ENCODE results near the gene C1QA.

C1QA gene

GRCh38 chr1:22636353-22636752 lies at the start of gene C1QA:
Gene C1QA (plus strand): TSS chr1:22636628. CDS start chr1:22637617, 989 bp downstream.
- no peak for DNase-seq (ENCODE audit: low read depth)

GRCh38 chr1:22587247-22587646 lies 49.2 kb upstream of the C1QA start:
- no peak for DNase-seq (ENCODE audit: low read depth)

- DNase-seq (ENCODE audit: low read depth) = no peak
These were observed 47.5 kb upstream of the C1QA start for GRCh38 chr1:22588899-22589422.

- no peak for DNase-seq (ENCODE audit: low read depth)
These were observed 44.9 kb upstream of the C1QA start for GRCh38 chr1:22591576-22591975.

GRCh38 chr1:22592051-22592450 lies 44.4 kb upstream of the C1QA start:
- DNase-seq (ENCODE audit: low read depth) = no peak

- no peak for DNase-seq (ENCODE audit: low read depth)
These were observed 43.3 kb upstream of the C1QA start for GRCh38 chr1:22592919-22593790.

- DNase-seq (ENCODE audit: low read depth) = no peak
These were observed 42.0 kb upstream of the C1QA start for GRCh38 chr1:22594396-22594795.

- no peak for DNase-seq (ENCODE audit: low read depth)
These were observed 41.3 kb upstream of the C1QA start for GRCh38 chr1:22595108-22595507.

- no peak for DNase-seq (ENCODE audit: low read depth)
These were observed 39.0 kb upstream of the C1QA start for GRCh38 chr1:22597301-22597965.

GRCh38 chr1:22597996-22598395 lies 38.4 kb upstream of the C1QA start:
- no peak for DNase-seq (ENCODE audit: low read depth)

- no peak for DNase-seq (ENCODE audit: low read depth)
These were observed 37.7 kb upstream of the C1QA start for GRCh38 chr1:22598736-22599135.

- DNase-seq (ENCODE audit: low read depth) = no peak
These were observed 36.2 kb upstream of the C1QA start for GRCh38 chr1:22600071-22600816.

- no peak for DNase-seq (ENCODE audit: low read depth)
These were observed 35.4 kb upstream of the C1QA start for GRCh38 chr1:22600817-22601605.

GRCh38 chr1:22601610-22602009 lies 34.8 kb upstream of the C1QA start:
- DNase-seq (ENCODE audit: low read depth) = no peak

GRCh38 chr1:22602060-22602740 lies 34.2 kb upstream of the C1QA start:
- DNase-seq (ENCODE audit: low read depth) = no peak

- no peak for DNase-seq (ENCODE audit: low read depth)
These were observed 30.3 kb upstream of the C1QA start for GRCh38 chr1:22606161-22606560.

- DNase-seq (ENCODE audit: low read depth) = no peak
These were observed 29.3 kb upstream of the C1QA start for GRCh38 chr1:22607154-22607553.

GRCh38 chr1:22608361-22608760 lies 28.1 kb upstream of the C1QA start:
- no peak for DNase-seq (ENCODE audit: low read depth)

- no peak for DNase-seq (ENCODE audit: low read depth)
These were observed 27.1 kb upstream of the C1QA start for GRCh38 chr1:22609291-22609690.

- no peak for DNase-seq (ENCODE audit: low read depth)
These were observed 24.9 kb upstream of the C1QA start for GRCh38 chr1:22611530-22611947.

Measured in T-helper 22 cell (primary cell).